Spleen (tissue), 11 donors: ENCODE measurements around the gene SSTR3. TPM values are rescaled to one million over a fixed set of nuclear protein-coding genes. Genes with fewer than 3 reads are reported as not detected.
A peak's percentile ranks its signal among the peaks of the same experiment; 100 is the strongest.

ENCODE experiments used
- DNase-seq: peaks from one replicate; pipeline ENCODE4 v3.0.0-alpha.2; 2020
- H3K27ac ChIP-seq, 8 donors: fragments of 200-600 bp; sonication (generic) in 7 of 8; 1 replicate in 4 of 8; 2 replicates in 4 of 8; pipeline versions ENCODE4 v1.5.0 to v1.8.0; 2016 to 2021; ENCODE audit warnings: inconsistent platforms in 4 of 8, mild to moderate bottlenecking in 4 of 8, moderate library complexity in 1 of 8
- H3K27me3 ChIP-seq, 7 donors: fragments of 200-600 bp; sonication (generic) in 6 of 7; replicated peaks in 1 of 7; 1 replicate in 4 of 7; 2 replicates in 3 of 7; pipeline versions ENCODE4 v1.5.0 to v1.8.0; 2016 to 2021; ENCODE audit warnings: inconsistent platforms in 3 of 7, mild to moderate bottlenecking in 1 of 7
- H3K36me3 ChIP-seq, 6 donors: fragments of 200-600 bp; sonication (generic) in 5 of 6; 1 replicate in 4 of 6; 2 replicates in 2 of 6; pipeline versions ENCODE4 v1.5.0 to v1.8.0; 2016 to 2021; ENCODE audit warnings: inconsistent platforms in 2 of 6
- H3K4me1 ChIP-seq, 6 donors: fragments of 200-600 bp; sonication (generic) in 5 of 6; 1 replicate in 3 of 6; 2 replicates in 3 of 6; pipeline versions ENCODE4 v1.5.0 to v1.8.0; 2016 to 2021; ENCODE audit warnings: inconsistent platforms in 3 of 6
- H3K4me3 ChIP-seq, 8 donors: fragments of 200-600 bp; sonication (generic) in 7 of 8; 1 replicate in 4 of 8; 2 replicates in 4 of 8; pipeline versions ENCODE4 v1.5.0 to v1.8.0; 2016 to 2021; ENCODE audit warnings: inconsistent platforms in 4 of 8, mild to moderate bottlenecking in 4 of 8, moderate library complexity in 2 of 8
- H3K9me3 ChIP-seq, 8 donors: fragments of 200-600 bp; sonication (generic) in 7 of 8; 1 replicate in 4 of 8; 2 replicates in 4 of 8; pipeline versions ENCODE4 v1.5.0 to v1.8.0; 2016 to 2021; ENCODE audit warnings: inconsistent platforms in 4 of 8
- CTCF ChIP-seq, 11 experiments: fragments of 200-600 bp in 7 of 11; fragments of 450-650 bp in 4 of 11; sonication (generic) in 4 of 11; IDR thresholded peaks in 8 of 11; conservative IDR thresholded peaks in 3 of 11; 1 replicate in 7 of 11; 2 replicates in 4 of 11; pipeline versions ENCODE4 v1.4.0 to v1.8.0; 2016 to 2021; ENCODE audit warnings: antibody characterized with exemption in 11 of 11, inconsistent platforms in 4 of 11, mild to moderate bottlenecking in 1 of 11
- POLR2A ChIP-seq, 3 donors: fragments of 450-650 bp; IDR thresholded peaks; one replicate each; pipeline ENCODE4 v1.5.1; 2017; ENCODE audit warnings: antibody characterized with exemption in 3 of 3, mild to moderate bottlenecking in 1 of 3
- POLR2AphosphoS5 ChIP-seq, 3 donors: sonication (generic); formaldehyde crosslinking; IDR thresholded peaks; one replicate each; pipeline ENCODE4 v1.5.1; 2017; ENCODE audit warnings: antibody characterized with exemption in 3 of 3
- WGBS, 5 donors: extraction: QIAGEN DNeasy Blood & Tissue Kit in 3 of 5; methylation state at CpG; one replicate each; pipeline versions ENCODE4 v1.1.5 to v1.1.7; 2013 to 2018; 5-methylcytosine and 5-hydroxymethylcytosine counted together
- intact Hi-C: fragments of 100-400 bp; cut with DNase I; formaldehyde crosslinking; loops from one replicate; pipeline ENCODE4 v1.15.0; 2023; ENCODE audit warnings: low total_unique reads
- polyA plus RNA-seq, 3 donors: library from polyadenylated mRNA; stranded (reverse); fragments of 200-250 nt; gene quantifications; one replicate each; pipeline ENCODE4 v1.2.1, GENCODE V29; 2013
- total RNA-seq, 7 donors: library from RNA; depleted of rRNA in 3 of 7; stranded (reverse); fragments of >200 nt in 3 of 7; fragmentation: NEBNext Ultra II Directional in 4 of 7; extraction: Animal tissue kit (Norgen Biotek cat#: 25700) in 4 of 7; gene quantifications; one replicate each; pipeline versions ENCODE4 v1.1.0 to v1.2.1, GENCODE V29; 2016 to 2021
- donor health status: healthy with polysubstance abuse.
- donor health status: DM: no; HTN: no; CAD: no; lungs with moderate emphysema.
- donor health status: DM: no; HTN: no; CAD: no.
- donor health status: Bipolar disorder and iron deficiency.
- donor health status: healthy.
- donor health status: DM: no; HTN: no; CAD: no.
- donor health status: DM: yes; HTN: yes; CAD: no.

Gene SSTR3
- total and polyA plus RNA-seq, 10 donors, result 0.56 to 2.0 (median 1.1) TPM

- peaks cover 22 to 77% (median 57%) of the 10 kb centered on the region in 6 donors for H3K4me1 ChIP-seq
- peak overlapping the region; percentile 50 to 88 (median 58) for H3K4me3 ChIP-seq
- peak; percentile 97 for DNase-seq
- 3 to 6% (median 4%) methylated on average over 36 to 51 of the region's 51 CpGs for WGBS, 5 donors
- H3K36me3 ChIP-seq, result no peaks in the 10 kb centered on the region
- H3K9me3 ChIP-seq, result no peaks in the 10 kb centered on the region
- H3K27me3 ChIP-seq, result no peaks in the 10 kb centered on the region
- TF ChIP-seq CTCF (IDR thresholded peaks at IDR 0.05 in 8 of 11, conservative IDR thresholded peaks at IDR 0.05 in 3 of 11) (peak in 10 of 11 experiments; percentile 65 to 99 (median 96)), POLR2A (IDR thresholded peaks at IDR 0.05) (no peak), POLR2AphosphoS5 (IDR thresholded peaks at IDR 0.05) (no peak)
- peak overlapping the region; percentile 91 to 98 (median 96) for H3K27ac ChIP-seq
- intact Hi-C loops, result loop anchor here (2.0 kb wide), 1 partner anchor 120 kb away; no protein-coding TSS in a partner anchor
Measured at GRCh38 chr22:37198258-37199102, 13.8 kb downstream of the SSTR3 start.

GRCh38 chr22:37197451-37198257 is 14.6 kb downstream of the SSTR3 start:
- peak overlapping the region; percentile 91 to 98 (median 96) for H3K27ac ChIP-seq
- 60 to 78% (median 68%) methylated on average over 8 to 12 of the region's 12 CpGs for WGBS, 5 donors
- intact Hi-C loops, result loop anchor here (2.0 kb wide), 2 partner anchors 31 to 119 kb away; no protein-coding TSS in a partner anchor

GRCh38 chr22:37196539-37197450 is 15.5 kb downstream of the SSTR3 start:
- Histone ChIP-seq H3K4me3 (no peak overlapping the region), H3K27ac (peak overlapping the region in 7 of 8 donors; percentile 91 to 98 (median 96)), H3K36me3 (no peaks in the 10 kb centered on the region), H3K4me1 (peaks cover 23 to 86% (median 67%) of the 10 kb centered on the region in 6 donors), H3K9me3 (no peaks in the 10 kb centered on the region), H3K27me3 (no peaks in the 10 kb centered on the region)
- intact Hi-C loops, result loop anchor here (2.0 kb wide), 1 partner anchor 30 kb away; no protein-coding TSS in a partner anchor
- 63 to 73% (median 70%) methylated on average over 11 to 14 of the region's 14 CpGs for WGBS, 5 donors
- TF ChIP-seq POLR2AphosphoS5 (IDR thresholded peaks at IDR 0.05) (peak; percentile 63 to 77 (median 75)), CTCF (IDR thresholded peaks at IDR 0.05 in 8 of 11, conservative IDR thresholded peaks at IDR 0.05 in 3 of 11) (peak in 2 of 11 experiments; percentile 11 to 30), POLR2A (IDR thresholded peaks at IDR 0.05) (no peak)
- DNase-seq, result peak; percentile 87

More at GRCh38 chr22:37197451-37198257, 14.6 kb downstream of the SSTR3 start:
- Histone ChIP-seq H3K4me1 (peaks cover 23 to 85% (median 64%) of the 10 kb centered on the region in 6 donors), H3K4me3 (peak overlapping the region in 2 of 8 donors; percentile 60 to 88), H3K9me3 (no peaks in the 10 kb centered on the region), H3K36me3 (no peaks in the 10 kb centered on the region), H3K27me3 (no peaks in the 10 kb centered on the region)
- peak; percentile 79 for DNase-seq
- no peak for TF ChIP-seq POLR2AphosphoS5 (IDR thresholded peaks at IDR 0.05)
- no peak for TF ChIP-seq CTCF (IDR thresholded peaks at IDR 0.05 in 8 of 11, conservative IDR thresholded peaks at IDR 0.05 in 3 of 11)
- TF ChIP-seq POLR2A (IDR thresholded peaks at IDR 0.05), result no peak
